SK-N-SH (cell line): ENCODE results near the gene NDUFAF8. TPM values are rescaled to one million over a fixed set of nuclear protein-coding genes. Genes with fewer than 3 reads are reported as not detected.

Experiments used
- CTCF ChIA-PET: fragments of 300-600, 350-600 bp; formaldehyde crosslinking; extraction: SDS; loops from one replicate; lab custom pipeline; 2021; lab: Yijun Ruan, JAX
- POLR2A ChIA-PET: fragments of 350-600 bp; sonication (Branson Sonifier 250); formaldehyde crosslinking; extraction: SDS; loops from one replicate; lab custom pipeline; 2020; ENCODE audit warnings: antibody characterized with exemption, inconsistent platforms; lab: Yijun Ruan, JAX
- DNase-seq: peaks from one replicate; pipeline ENCODE4 v3.0.0; 2012
- H2AFZ ChIP-seq: fragments of 200-600 bp; sonication (generic); 2 replicates; pipeline ENCODE4 v1.8.1; 2016; ENCODE audit warnings: antibody characterized with exemption, mild to moderate bottlenecking, low read depth
- H3F3A ChIP-seq: fragments of 200-600 bp; sonication (generic); replicated peaks from 2 replicates; pipeline ENCODE3; 2016; ENCODE audit warnings: antibody characterized with exemption, mild to moderate bottlenecking; ENCODE audit not compliant: insufficient read depth
- H3K27ac ChIP-seq, 2 experiments: fragments of 200-500 bp in 1 of 2; fragments of 200-600 bp in 1 of 2; sonication (Bioruptor generic) in 1 of 2; sonication (generic), shearing (Covaris generic) in 1 of 2; 2 replicates each; pipeline versions ENCODE4 v1.5.1 to v1.6.1; 2014 to 2016; ENCODE audit warnings: low read depth in 2 of 2, inconsistent platforms in 1 of 2, low read length in 1 of 2, mild to moderate bottlenecking in 1 of 2, mixed read lengths in 1 of 2
- H3K27me3 ChIP-seq: fragments of 200-600 bp; sonication (generic), shearing (Covaris generic); 2 replicates; pipeline ENCODE4 v1.6.1; 2016; ENCODE audit warnings: mixed run types; ENCODE audit not compliant: insufficient read depth
- H3K36me3 ChIP-seq, 2 experiments: fragments of 200-500 bp in 1 of 2; fragments of 200-600 bp in 1 of 2; sonication (Bioruptor generic) in 1 of 2; sonication (generic) in 1 of 2; replicated peaks in 1 of 2; 2 replicates each; pipeline versions ENCODE3 to v1.5.1; 2014 to 2016; ENCODE audit warnings: low read length in 1 of 2, mild to moderate bottlenecking in 1 of 2; ENCODE audit not compliant: insufficient read depth in 2 of 2, control insufficient read depth in 1 of 2
- H3K4me1 ChIP-seq, 2 experiments: fragments of 200-500 bp in 1 of 2; fragments of 200-600 bp in 1 of 2; sonication (Bioruptor generic) in 1 of 2; sonication (generic), shearing (Covaris generic) in 1 of 2; 2 replicates each; pipeline versions ENCODE4 v1.5.1 to v1.6.1; 2014 to 2016; ENCODE audit warnings: low read depth in 1 of 2, low read length in 1 of 2, mixed run types in 1 of 2; ENCODE audit not compliant: insufficient read depth in 2 of 2, control insufficient read depth in 1 of 2
- H3K4me2 ChIP-seq: fragments of 200-600 bp; sonication (generic), shearing (Covaris generic); 2 replicates; pipeline ENCODE4 v1.6.1; 2017; ENCODE audit warnings: mixed run types
- H3K4me3 ChIP-seq, 2 experiments: fragments of 200-500 bp in 1 of 2; fragments of 200-600 bp in 1 of 2; sonication (Bioruptor generic) in 1 of 2; sonication (generic), shearing (Covaris generic) in 1 of 2; 2 replicates each; pipeline versions ENCODE4 v1.5.1 to v1.8.1; 2014 to 2016; ENCODE audit warnings: low read depth in 2 of 2, inconsistent platforms in 1 of 2, low read length in 1 of 2, mild to moderate bottlenecking in 1 of 2, mixed read lengths in 1 of 2, moderate library complexity in 1 of 2
- H3K79me2 ChIP-seq: fragments of 200-600 bp; sonication (generic); 2 replicates; pipeline ENCODE4 v1.8.1; 2017; ENCODE audit warnings: mild to moderate bottlenecking; ENCODE audit not compliant: insufficient read depth
- H3K9ac ChIP-seq: fragments of 200-600 bp; sonication (generic); 2 replicates; pipeline ENCODE4 v1.6.1; 2017; ENCODE audit warnings: mixed run types
- H3K9me2 ChIP-seq: fragments of 200-600 bp; sonication (generic); 2 replicates; pipeline ENCODE4 v1.6.1; 2017; ENCODE audit warnings: mixed run types
- H3K9me3 ChIP-seq: fragments of 200-600 bp; sonication (generic); 2 replicates; pipeline ENCODE4 v1.6.1; 2017; ENCODE audit warnings: mixed run types, mild to moderate bottlenecking, moderate library complexity
- H4K20me1 ChIP-seq: fragments of 200-600 bp; sonication (generic); 2 replicates; pipeline ENCODE4 v1.6.1; 2017; ENCODE audit warnings: mild to moderate bottlenecking, mixed run types; ENCODE audit not compliant: insufficient read depth
- CHD2 ChIP-seq: fragments of 150-350 bp; IDR thresholded peaks from 2 replicates; pipeline ENCODE4 v1.6.1; 2018; ENCODE audit warnings: low read length; ENCODE audit not compliant: partially characterized antibody
- ELF1 ChIP-seq: IDR thresholded peaks from 2 replicates; pipeline ENCODE4 v1.4.0; 2012
- EZH2phosphoT487 ChIP-seq: fragments of 200-600 bp; sonication (generic); IDR thresholded peaks from 2 replicates; pipeline ENCODE4 v1.6.1; 2017; ENCODE audit warnings: low read depth, mixed run types, mild to moderate bottlenecking, antibody characterized with exemption, moderate library complexity, borderline replicate concordance
- GABPA ChIP-seq: IDR thresholded peaks from 2 replicates; pipeline ENCODE4 v1.4.0; 2012; ENCODE audit warnings: low read depth, mild to moderate bottlenecking
- GATA2 ChIP-seq: sonication (generic); formaldehyde crosslinking; IDR thresholded peaks from 2 replicates; pipeline ENCODE4 v1.5.0; 2020; ENCODE audit warnings: mild to moderate bottlenecking, missing genetic modification reagents
- JUND ChIP-seq: IDR thresholded peaks from 2 replicates; pipeline ENCODE4 v1.4.0; 2012
- MEF2A ChIP-seq: IDR thresholded peaks from 2 replicates; pipeline ENCODE4 v1.4.0; 2012; ENCODE audit warnings: low read depth, borderline replicate concordance
- POLR2AphosphoS5 ChIP-seq: IDR thresholded peaks from 2 replicates; pipeline ENCODE4 v1.6.1; 2012; ENCODE audit warnings: low read depth, low read length
- RCOR1 ChIP-seq: fragments of 150-350 bp; IDR thresholded peaks from 2 replicates; pipeline ENCODE4 v1.6.1; 2017; ENCODE audit warnings: antibody characterized with exemption, low read length
- REST ChIP-seq: IDR thresholded peaks from 2 replicates; pipeline ENCODE4 v1.6.1; 2012; ENCODE audit warnings: mild to moderate bottlenecking, low read depth, low read length, moderate library complexity
- RXRA ChIP-seq: IDR thresholded peaks from 2 replicates; pipeline ENCODE4 v1.4.0; 2012; ENCODE audit warnings: low read depth, mild to moderate bottlenecking, borderline replicate concordance
- SIN3A ChIP-seq: IDR thresholded peaks from 2 replicates; pipeline ENCODE4 v1.6.1; 2012; ENCODE audit warnings: low read depth, mild to moderate bottlenecking, low read length, moderate library complexity, borderline replicate concordance
- TCF12 ChIP-seq: IDR thresholded peaks from 2 replicates; pipeline ENCODE4 v1.4.0; 2012
- USF2 ChIP-seq: fragments of 150-350 bp; IDR thresholded peaks from 2 replicates; pipeline ENCODE4 v1.6.1; 2017; ENCODE audit warnings: antibody characterized with exemption, low read length, low read depth, borderline replicate concordance
- YY1 ChIP-seq: IDR thresholded peaks from 2 replicates; pipeline ENCODE4 v1.4.0; 2012; ENCODE audit warnings: low read depth, mild to moderate bottlenecking
- WGBS: methylation state at CpG from one replicate; pipeline ENCODE4 v1.1.6; 2017; ENCODE audit warnings: low lambda C conversion rate; 5-methylcytosine and 5-hydroxymethylcytosine counted together
- polyA plus RNA-seq, 3 experiments: library from polyadenylated mRNA; depleted of rRNA; stranded (reverse); fragments of >200 nt; gene quantifications; 2 replicates each; pipeline ENCODE4 v1.2.3, GENCODE V29; 2012
- TF ChIP-seq, protein P1 (sequence below): IDR thresholded peaks from 2 replicates; pipeline ENCODE4; 2012
- TF ChIP-seq, protein P2 (sequence below): IDR thresholded peaks from 2 replicates; pipeline ENCODE4 v1.4.0; 2012; ENCODE audit warnings: low read depth, borderline replicate concordance

NDUFAF8 gene
- polyA plus RNA-seq, 1 of the 3 experiments (the other 2 are of a cell fraction): 229 TPM

DNA sequence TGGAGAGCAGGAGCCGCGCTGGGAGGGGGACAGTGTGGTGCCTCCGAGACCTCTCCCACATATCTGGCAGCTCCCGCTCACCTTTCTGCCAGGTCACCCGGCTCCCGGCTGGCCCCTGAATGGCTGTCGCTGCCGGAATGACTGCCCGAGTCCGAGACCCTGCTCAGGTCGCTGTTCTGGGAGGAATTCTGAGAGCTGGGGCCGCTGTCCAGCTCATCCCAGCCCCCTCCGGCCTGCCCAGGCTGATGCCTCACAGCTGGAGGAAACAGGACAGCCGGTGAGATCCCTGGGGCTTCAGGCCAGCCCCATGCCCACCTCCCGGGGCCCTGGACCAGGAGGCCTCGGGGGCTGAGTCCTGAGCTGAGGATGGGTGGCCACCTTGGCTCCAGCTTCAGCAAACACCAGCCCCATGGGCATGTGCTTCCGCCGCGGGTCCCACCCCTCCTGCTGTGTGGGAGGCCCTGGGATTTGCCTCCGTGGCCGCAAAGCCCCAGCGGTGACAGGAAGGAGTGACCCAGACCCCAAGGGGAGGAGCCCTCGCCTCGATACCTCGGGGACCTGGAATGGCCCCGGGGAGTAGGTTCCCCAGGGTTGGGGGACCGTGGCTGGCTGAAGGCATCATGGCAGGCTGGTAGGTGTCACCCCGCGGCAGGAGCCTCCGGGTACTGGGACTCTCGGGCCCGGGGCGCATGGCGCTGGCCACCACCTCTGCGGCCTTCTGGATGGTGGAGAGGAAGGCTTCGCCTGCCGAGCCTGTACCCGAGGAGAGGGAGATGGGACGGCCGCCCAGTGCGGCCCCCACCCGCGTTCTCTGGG, 7.1 kb upstream of the NDUFAF8 start:
- peaks cover 10% of the 10 kb centered on the region; the same call in 1 of the 2 replicates for H3K79me2 ChIP-seq
- H3K27me3 ChIP-seq: no peaks in the 10 kb centered on the region
- H2AFZ ChIP-seq: no peak overlapping the region
- no peak overlapping the region for H3K27ac ChIP-seq
- no peaks in the 10 kb centered on the region; a peak in 1 of 4 replicates for H3K4me1 ChIP-seq
- no peaks in the 10 kb centered on the region for H4K20me1 ChIP-seq
- H3K4me2 ChIP-seq: no peak overlapping the region
- H3F3A ChIP-seq: no peaks in the 10 kb centered on the region
- TF ChIP-seq JUND: no peak
- TF ChIP-seq EZH2phosphoT487: no peak
- TF ChIP-seq GATA2 (CRISPR knock-in tag): no peak
- no peak for TF ChIP-seq TCF12
- TF ChIP-seq POLR2AphosphoS5: no peak
- TF ChIP-seq, all 33 proteins: peak for 0
- no peak overlapping the region for H3K4me3 ChIP-seq
- peaks cover 0 to 46% of the 10 kb centered on the region in 2 experiments for H3K36me3 ChIP-seq
- CTCF ChIA-PET: interaction anchor here (0.7 to 4.4 kb wide), 7 partner anchors 11 to 89 kb away, joined by 3 to 23 read pairs (median 3); no protein-coding TSS in a partner anchor
- H3K9me3 ChIP-seq: no peaks in the 10 kb centered on the region
- DNase-seq: no peak
- H3K9ac ChIP-seq: no peak overlapping the region
- 88% methylated on average over 19 of the region's 43 CpGs for WGBS
- POLR2A ChIA-PET: no interaction called here
- H3K9me2 ChIP-seq: no peaks in the 10 kb centered on the region

DNA sequence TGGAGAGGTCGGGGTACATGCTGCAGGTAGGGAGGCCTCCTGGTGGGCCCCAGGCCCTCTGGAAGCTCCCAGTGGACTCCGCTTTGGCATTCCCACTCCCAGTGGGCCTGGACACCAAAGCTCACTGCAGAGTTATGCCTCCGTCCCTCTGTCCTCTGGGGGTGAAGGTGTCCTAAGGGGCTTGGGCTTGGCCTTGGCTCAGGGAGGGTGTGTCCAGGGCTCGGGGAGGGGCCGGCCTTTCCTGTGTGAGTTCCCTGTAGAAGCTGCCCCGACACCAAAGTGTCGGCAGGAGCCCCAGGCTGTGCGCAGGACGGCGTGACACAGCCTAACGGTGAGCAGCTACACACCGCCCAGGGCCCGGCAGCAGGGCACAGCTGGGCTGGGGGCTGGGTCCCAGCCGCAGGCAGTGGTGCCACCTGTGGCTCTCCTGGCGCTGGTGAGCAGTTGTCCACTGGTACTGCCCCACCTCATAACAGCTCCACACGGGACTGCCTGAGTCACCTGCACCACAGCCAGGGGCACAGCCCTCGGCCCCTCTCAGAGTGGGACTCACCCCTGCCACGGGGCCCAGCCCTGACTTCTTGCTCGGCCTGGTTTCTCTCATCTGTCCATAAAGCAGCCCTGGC, 6.4 kb upstream of the NDUFAF8 start:
- Histone ChIP-seq H3K9me3 (no peaks in the 10 kb centered on the region), H3K27ac (no peak overlapping the region), H3K4me3 (no peak overlapping the region), H3K36me3 (peaks cover 0 to 46% of the 10 kb centered on the region in 2 experiments), H3K4me1 (peaks cover 0 to 7% of the 10 kb centered on the region in 2 experiments; a peak in 2 of 4 replicates), H4K20me1 (no peaks in the 10 kb centered on the region), H3K9me2 (no peaks in the 10 kb centered on the region), H3K79me2 (peaks cover 17% of the 10 kb centered on the region; the same call in 1 of the 2 replicates), H2AFZ (no peak overlapping the region), H3K9ac (no peak overlapping the region), H3K4me2 (no peak overlapping the region), H3F3A (no peaks in the 10 kb centered on the region), H3K27me3 (no peaks in the 10 kb centered on the region)
- ChIA-PET CTCF (interaction anchor here (1.1 to 12.8 kb wide), 5 partner anchors 10 to 90 kb away, joined by 3 to 133 read pairs (median 3); no protein-coding TSS in a partner anchor), POLR2A (no interaction called here)
- DNase-seq: no peak
- WGBS: 94% methylated on average over 16 of the region's 19 CpGs
- TF ChIP-seq RCOR1 (no peak), USF2 (no peak), GABPA (no peak), ELF1 (no peak), CHD2 (no peak), RXRA (no peak), REST (no peak), MEF2A (no peak), YY1 (no peak), SIN3A (no peak), EZH2phosphoT487 (no peak), JUND (no peak), TCF12 (no peak)
- TF ChIP-seq, protein P1, sequence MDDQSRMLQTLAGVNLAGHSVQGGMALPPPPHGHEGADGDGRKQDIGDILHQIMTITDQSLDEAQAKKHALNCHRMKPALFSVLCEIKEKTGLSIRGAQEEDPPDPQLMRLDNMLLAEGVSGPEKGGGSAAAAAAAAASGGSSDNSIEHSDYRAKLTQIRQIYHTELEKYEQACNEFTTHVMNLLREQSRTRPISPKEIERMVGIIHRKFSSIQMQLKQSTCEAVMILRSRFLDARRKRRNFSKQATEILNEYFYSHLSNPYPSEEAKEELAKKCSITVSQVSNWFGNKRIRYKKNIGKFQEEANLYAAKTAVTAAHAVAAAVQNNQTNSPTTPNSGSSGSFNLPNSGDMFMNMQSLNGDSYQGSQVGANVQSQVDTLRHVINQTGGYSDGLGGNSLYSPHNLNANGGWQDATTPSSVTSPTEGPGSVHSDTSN: no peak
- TF ChIP-seq, protein P2, sequence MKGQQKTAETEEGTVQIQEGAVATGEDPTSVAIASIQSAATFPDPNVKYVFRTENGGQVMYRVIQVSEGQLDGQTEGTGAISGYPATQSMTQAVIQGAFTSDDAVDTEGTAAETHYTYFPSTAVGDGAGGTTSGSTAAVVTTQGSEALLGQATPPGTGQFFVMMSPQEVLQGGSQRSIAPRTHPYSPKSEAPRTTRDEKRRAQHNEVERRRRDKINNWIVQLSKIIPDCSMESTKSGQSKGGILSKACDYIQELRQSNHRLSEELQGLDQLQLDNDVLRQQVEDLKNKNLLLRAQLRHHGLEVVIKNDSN: no peak
